ELF-1 (cell line): Measurements from ENCODE around the gene AQR.
"Not testable (repeated sequence)": the region's sequence is repeated elsewhere in the genome, so short reads cannot be mapped to it uniquely, and the experiment has no call there.

Experiments used
- DNase-seq: peaks from one replicate; pipeline ENCODE4 v3.0.0-alpha.2; 2016; ENCODE audit warnings: low read depth, low spot score

The AQR gene

DNA sequence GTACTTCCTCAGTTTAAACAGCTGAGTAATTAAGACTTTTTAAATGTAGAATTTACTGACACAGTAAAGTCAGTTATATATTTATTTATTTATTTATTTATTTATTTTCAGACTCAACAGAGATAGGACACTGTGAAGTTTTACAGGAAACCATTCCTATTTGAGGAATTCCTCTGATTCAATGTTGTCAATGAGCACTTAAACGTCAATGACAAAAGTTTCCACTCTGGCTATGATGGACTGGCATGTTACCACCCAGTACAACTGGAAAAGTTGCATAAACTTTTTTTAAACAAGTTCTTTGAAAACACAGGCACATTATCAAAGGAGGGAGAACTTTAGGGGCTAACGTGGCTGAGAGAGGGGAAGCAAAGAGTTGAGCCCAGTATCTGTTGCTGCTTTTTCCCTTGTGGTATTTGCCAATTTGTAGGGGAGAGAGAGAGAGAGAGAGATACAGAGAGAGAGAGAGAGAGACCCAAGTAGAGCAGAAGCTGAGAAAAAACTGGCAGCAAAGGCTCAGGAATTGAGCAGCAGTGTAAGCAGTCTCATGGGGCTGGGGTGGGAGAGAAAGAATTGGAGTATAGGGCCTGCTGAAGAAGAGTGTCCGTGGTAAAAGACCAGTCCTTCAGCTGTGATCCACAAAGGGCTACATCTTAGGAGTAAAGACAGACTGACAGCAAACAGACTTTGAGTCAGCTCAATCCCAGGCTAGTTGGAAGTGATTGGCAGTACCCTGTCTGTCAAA lies 155.9 kb downstream of the AQR start:
- peak; percentile 44 for DNase-seq

DNA sequence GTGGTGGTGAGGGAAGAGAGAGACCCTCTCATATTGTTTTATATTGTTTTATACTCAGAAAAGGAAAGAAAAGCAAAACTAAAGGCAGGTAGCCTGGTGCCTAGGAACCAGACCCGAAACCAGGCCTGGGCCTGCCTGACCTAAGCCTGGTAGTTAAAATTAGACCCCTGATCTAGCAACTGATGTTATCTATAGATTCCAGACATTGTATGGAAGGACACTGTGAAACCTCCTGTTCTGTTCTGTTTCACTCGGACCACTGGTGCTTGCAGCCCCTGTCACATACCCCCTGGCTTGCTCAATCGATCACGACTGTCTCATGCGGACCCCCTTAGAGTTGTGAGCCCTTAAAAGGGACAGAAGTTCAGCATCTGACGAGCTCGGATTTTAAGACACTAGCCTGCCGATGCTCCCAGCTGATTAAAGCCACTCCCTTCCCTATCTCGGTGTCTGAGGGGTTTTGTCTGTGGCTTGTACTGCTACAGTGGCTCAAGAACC lies 156.6 kb downstream of the AQR start:
- DNase-seq = peak; percentile 70

DNA sequence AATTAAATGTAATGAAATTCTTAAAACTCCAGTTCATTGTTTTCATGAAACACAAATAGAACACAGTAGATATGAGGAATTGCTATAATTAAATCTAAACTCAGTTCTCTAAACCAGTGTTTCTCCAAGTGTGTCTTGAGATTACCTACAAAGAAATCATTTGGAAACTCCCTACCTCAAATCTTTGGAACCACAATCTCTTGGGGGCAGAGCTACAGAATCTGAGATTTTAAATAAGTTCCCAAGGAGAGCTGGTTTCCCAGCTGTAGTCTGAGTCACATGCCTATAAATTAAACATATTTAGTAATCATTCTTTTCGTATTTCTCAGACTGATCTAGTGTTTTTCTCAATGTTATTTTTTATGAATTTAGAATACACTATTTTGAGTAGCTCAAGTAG lies 157.2 kb downstream of the AQR start:
- no peak for DNase-seq

DNA sequence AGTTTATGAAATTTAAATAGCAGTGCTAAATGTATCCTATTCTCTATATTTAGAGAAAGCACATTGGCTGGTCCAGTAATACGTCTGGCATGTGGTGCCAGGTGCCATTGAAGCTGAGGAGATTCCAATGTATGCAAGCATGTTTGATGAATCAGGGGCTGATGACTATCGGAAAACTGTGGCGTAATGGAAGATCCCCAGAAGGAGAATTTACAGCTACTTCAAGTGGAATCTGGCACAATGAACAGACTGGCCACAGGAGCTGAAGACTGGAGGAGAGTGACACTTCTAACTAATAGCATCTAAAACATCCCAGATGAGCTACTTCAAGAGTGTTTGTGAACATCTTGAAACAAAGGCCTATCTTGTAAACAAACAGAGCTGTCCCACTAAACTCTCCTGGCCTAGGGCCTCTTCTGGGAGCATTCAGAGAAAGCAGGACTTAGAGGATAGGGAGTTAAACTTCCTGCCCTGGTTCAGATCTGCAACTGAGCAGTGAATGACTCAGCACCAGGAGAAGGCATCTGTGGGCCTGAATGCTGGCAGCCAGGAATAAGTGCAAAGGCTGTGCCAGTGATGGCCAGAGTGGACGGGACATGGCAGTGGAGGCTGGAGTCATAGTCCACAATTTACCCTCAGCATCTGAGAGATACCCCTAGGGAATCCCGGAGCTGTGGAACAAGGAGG lies 159.0 kb downstream of the AQR start:
- peak; percentile 80 for DNase-seq

DNA sequence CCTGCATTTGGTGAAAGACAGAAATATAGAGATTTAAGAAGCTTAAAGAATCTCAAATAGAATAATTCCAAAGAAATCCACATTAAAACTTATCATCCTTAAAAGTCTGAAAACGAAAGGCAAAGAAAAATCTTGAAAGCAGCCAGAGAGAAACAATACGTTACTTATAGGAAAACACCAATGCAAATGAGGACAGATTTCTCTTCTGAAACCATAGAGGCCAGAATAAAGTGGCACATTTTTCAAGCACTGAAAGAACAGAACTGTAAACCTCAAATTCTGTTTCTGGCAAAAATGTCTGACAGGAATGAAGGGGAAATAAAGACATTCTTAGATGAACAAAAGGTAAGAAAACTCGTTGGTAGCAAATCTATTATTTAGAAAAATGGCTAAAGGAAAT lies 160.4 kb downstream of the AQR start:
- DNase-seq = no peak

DNA sequence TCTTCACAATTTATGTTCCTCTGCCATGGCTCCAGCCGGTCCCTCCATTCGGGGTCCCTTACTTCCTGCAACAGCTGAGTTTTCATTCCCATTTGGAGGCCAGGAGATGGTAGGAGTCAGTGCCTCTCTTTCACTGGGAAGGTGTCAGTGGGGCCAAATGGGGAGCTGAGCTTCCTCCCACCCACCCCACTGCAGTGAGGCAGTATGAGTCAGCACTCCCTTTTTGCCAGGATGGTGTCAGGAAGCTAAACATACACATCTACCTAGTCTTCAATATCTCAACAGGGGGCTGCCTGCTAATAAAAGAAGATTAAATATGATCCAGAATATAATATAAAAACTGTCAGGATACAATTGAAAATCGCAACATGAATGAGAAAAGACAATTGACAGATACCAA lies 161.5 kb downstream of the AQR start:
- no peak for DNase-seq

DNA sequence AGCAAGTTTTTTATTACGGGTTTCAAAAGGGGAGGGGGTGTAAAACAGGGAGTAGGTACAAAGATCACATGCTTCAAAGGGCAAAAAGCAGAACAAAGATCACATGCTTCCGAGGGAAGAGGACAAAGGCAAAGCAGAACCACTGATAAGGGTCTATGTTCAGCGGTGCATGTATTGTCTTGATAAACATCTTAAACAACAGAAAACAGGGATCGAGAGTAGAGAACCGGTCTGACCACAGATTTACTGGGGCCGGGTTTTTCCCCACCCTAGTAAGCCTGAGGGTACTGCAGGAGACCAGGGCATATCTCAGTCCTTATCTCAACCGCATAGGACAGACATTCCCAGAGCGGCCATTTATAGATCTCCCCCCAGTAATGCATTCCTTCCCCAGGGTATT lies 162.3 kb downstream of the AQR start:
- not testable (repeated sequence) for DNase-seq

DNA sequence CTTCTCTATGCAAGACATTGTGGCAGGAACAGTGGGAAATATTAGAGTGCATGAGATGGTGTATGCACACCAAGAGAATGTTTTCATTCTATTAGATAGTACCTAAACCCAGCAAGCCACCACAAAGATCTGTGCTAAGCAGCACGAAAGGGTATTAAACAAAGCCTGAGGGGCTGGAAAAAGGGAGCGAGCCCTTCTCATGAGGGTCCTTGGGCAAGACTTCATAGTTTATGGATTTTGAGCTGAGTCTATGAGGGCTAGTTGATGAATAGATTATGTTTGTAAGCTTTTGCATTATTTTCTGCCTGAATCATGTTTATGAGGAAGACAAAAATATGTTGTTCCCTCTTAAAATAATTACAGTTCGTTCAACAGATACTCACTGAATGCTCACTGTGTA lies 164.8 kb downstream of the AQR start:
- no peak for DNase-seq

DNA sequence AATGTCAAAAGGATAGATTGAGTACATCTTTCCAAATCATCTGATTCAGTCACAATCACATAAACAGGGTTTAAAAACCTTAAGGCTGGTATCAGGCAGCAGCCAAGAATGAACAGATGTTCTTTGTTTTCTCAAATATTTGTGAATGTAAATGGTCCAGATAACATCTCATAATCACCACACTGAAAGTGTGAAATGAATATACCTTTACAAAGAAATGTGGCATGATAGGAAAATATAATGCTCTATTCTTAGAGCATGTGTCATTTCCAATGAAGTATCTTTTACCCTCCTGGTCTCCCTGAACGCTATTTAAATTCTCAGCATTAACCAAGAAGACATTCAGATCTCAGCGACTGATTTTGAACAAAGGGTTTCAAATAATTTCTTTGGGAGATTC lies 165.4 kb downstream of the AQR start:
- DNase-seq = no peak

DNA sequence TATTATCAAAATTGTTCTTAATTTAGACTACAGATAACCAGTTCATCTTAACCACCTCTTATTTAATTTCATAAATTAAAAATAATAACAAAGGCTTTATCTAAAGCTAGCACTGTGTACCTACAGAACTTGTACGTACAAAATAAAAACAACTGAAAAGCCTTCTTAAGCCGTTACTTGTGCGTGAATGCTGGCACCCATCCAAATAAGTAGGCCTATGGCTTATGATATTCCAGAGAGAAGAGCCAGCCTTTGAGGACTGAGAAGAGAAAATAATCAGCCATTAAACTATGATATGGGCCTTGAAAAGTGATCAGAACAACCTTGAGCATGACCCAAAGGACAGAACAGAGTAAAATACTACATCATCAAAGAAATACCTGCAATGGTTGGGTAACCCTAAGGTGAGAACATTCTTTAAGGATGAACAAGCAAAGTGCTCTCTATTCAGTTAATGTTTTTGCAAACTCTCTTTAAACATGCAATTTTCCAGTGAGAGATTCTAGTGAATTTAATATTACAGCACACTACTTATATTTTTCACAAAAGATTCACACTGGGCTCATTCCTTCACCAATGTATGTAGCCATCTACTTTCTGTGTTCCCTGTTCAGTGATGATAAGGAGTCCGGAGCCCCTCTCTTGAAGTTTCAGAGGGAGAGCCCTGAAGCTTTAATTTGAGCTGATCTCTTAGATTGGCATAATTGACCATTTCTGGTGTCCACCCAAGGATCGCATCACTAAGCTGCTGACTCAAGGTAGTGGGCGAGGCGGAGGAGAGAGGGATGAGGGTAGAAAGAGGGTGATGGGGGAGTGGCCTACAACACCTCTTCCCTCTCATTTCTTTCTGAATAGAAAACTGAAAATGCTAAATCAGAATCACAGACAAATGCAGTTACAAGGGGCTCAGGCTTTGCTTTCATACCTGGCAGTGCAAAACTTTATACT lies 166.5 kb downstream of the AQR start:
- DNase-seq = no peak

DNA sequence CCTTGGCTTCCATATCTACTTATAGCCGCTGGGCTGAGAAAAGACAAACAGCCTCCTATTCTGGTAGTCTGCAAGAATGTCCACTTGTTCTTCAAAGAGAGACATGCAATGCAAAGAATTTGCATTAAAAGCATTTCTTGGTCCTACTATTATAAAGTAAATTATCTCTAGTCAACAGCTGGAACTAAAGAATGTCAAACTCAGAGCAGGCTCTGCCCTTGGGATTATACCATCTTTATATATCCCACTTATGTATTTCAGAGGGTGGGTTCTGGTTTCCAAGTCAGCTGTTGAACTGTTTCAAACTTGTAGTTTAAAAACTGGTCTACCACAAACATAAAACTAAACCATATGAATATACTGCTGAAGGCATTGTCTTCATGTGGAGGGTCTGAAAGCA lies 167.2 kb downstream of the AQR start:
- DNase-seq = no peak
